Mucosa of stomach (tissue), 1 donor: ENCODE data around the gene CMIP.

Source experiments
- H3K27me3 ChIP-seq: one replicate; pipeline ENCODE4 v1.7.0; 2013; ENCODE audit warnings: mild to moderate bottlenecking, low read length; ENCODE audit not compliant: control insufficient read depth, insufficient read depth
- H3K36me3 ChIP-seq: one replicate; pipeline ENCODE4 v1.7.0; 2013; ENCODE audit warnings: low read length; ENCODE audit not compliant: control insufficient read depth, insufficient read depth
- H3K4me1 ChIP-seq: one replicate; pipeline ENCODE4 v1.7.0; 2013; ENCODE audit warnings: mild to moderate bottlenecking, low read length; ENCODE audit not compliant: control insufficient read depth, insufficient read depth
- H3K4me3 ChIP-seq: one replicate; pipeline ENCODE4 v1.7.0; 2013; ENCODE audit warnings: low read length
- H3K9ac ChIP-seq: one replicate; pipeline ENCODE4 v1.7.0; 2013; ENCODE audit warnings: mild to moderate bottlenecking, low read length, moderate library complexity
- H3K9me3 ChIP-seq: one replicate; pipeline ENCODE4 v1.7.0; 2013; ENCODE audit warnings: mild to moderate bottlenecking, low read length, moderate library complexity; ENCODE audit not compliant: control insufficient read depth
- donor health status: Pancreatic carcinoma.

CMIP gene

DNA sequence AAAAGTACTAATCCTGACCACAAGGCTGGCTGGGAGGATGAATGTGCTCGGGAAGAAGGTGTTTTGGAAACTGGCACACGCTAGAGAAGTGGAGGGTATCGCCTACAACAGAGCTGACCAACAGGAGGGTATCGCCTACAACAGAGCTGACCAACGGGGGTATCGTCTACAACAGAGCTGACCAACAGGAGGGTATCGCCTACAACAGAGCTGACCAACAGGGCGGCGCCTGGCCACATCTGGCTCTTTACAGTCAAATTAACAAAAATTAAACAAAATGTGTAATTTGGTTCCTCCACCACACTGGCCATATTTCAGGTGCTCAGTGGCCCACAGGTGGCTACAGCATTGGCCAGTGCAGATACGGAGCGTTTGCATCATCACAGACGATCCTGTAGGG, 153.5 kb downstream of the CMIP start:
- H3K9ac ChIP-seq, result no peak overlapping the region
- H3K4me3 ChIP-seq, result no peak overlapping the region
- H3K4me1 ChIP-seq, result peaks cover 39% of the 10 kb centered on the region
- H3K36me3 ChIP-seq, result no peaks in the 10 kb centered on the region
- H3K9me3 ChIP-seq, result no peaks in the 10 kb centered on the region
- H3K27me3 ChIP-seq, result no peaks in the 10 kb centered on the region

DNA sequence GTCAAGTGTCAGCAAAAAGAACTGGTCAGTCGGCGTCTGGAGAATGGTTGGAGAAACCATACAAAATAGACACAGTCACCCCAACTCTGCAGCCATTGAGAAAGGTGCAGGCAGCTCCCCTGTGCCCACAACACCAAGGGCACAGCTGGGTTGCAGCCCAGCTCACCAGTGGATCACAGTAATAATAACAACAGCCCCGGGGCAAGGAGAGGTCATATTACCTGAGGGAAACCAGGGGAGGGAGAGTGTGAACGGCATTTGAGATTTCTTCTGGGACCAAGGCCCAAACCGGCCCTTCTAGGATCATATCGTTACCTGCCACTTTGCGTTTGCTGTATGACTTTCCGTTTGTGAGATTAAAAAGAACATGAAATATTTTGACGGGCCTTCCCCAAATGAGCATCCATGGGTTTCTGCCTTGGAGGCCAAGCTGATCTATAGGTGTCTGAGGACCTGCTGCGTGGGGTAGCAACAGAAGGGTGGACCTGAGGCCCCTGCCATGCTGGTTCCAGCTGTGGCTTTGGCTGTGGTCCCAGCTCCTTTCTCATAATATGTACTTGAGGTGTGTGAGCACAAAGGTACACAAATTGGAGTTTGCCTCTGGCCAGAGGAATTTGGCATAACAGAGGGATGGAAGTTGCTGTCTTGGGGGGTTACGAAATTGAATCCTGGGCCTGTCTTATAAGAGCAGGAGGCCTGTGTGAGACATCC, 154.6 kb downstream of the CMIP start:
- Histone ChIP-seq H3K4me1 (peaks cover 36% of the 10 kb centered on the region), H3K9me3 (no peaks in the 10 kb centered on the region), H3K27me3 (no peaks in the 10 kb centered on the region), H3K4me3 (no peak overlapping the region), H3K9ac (no peak overlapping the region), H3K36me3 (no peaks in the 10 kb centered on the region)

DNA sequence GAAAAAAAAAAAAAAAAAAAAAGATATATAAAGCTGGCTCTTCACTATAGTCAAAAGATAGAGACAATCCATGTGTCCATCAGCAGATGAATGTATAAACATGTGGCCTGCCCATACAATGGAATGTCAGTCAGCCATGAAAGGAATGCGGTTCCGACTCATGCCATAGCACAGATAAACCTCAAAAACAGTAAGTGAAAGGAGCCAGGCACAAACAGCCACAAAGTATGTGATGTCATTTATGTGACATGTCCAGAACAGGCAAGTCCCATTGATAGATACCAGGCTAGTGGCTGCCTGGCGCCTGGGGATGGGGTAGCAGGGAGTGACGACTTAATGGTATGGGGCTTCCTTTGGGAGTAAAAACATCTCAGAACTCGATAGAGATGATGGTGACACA, 155.7 kb downstream of the CMIP start:
- peaks cover 40% of the 10 kb centered on the region for H3K4me1 ChIP-seq
- no peaks in the 10 kb centered on the region for H3K9me3 ChIP-seq
- no peaks in the 10 kb centered on the region for H3K36me3 ChIP-seq
- no peaks in the 10 kb centered on the region for H3K27me3 ChIP-seq
- no peak overlapping the region for H3K4me3 ChIP-seq
- H3K9ac ChIP-seq, result no peak overlapping the region

DNA sequence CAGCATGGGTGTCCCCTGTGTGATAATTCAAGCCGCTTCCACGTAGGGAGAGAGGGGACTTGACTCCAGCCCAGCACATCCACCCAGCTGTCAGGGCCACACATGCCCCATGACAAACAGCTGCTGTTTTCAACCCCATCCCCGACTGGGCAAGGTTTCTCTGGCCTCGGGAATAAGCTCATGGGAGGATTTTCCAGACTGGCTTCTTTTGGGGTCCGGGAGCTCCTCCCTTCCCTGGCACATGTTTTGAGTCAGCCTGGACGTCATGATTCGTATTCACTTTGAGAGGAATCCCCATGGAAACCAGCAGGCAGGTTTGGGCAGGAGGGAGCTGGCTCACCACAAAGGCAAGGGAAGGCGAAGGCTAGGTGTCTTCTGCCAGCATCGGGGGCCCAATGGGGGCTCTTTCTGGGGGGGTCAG, 156.4 kb downstream of the CMIP start:
- H3K4me3 ChIP-seq, result no peak overlapping the region
- no peaks in the 10 kb centered on the region for H3K36me3 ChIP-seq
- H3K27me3 ChIP-seq, result no peaks in the 10 kb centered on the region
- peaks cover 46% of the 10 kb centered on the region for H3K4me1 ChIP-seq
- H3K9ac ChIP-seq, result no peak overlapping the region
- no peaks in the 10 kb centered on the region for H3K9me3 ChIP-seq

DNA sequence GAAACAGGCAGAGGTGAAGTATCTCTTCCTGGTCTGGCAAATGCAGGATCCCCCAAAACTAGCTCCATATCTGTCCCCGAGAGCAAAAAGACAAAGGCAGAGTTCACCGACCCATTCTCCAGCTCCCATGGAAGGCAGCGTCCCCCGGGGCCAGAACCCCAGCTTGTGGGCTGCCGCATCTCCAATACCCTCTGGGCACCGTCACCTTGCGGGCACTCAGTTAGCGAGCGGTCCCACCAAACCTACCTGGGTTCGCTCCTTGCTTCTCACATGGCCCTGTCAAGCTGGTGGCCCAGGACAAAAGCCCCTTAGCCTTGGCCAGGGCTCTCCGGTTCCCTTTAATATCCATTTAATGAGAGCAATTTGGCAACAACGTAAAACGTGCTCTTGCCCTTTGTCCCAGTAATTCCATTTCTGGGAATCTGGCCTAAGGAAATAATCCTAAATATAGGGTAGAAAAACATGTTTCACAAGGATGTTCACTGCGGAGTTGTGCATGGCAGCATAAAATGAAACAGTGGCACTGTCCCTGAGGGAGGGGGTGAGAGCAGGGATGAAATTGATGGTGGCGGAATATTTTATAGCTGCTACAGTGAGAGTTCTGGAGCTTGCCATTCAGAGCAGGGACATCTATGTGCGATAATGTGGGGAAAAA, 157.1 kb downstream of the CMIP start:
- Histone ChIP-seq H3K4me1 (peaks cover 49% of the 10 kb centered on the region), H3K9me3 (no peaks in the 10 kb centered on the region), H3K27me3 (no peaks in the 10 kb centered on the region), H3K36me3 (no peaks in the 10 kb centered on the region), H3K9ac (no peak overlapping the region), H3K4me3 (no peak overlapping the region)

DNA sequence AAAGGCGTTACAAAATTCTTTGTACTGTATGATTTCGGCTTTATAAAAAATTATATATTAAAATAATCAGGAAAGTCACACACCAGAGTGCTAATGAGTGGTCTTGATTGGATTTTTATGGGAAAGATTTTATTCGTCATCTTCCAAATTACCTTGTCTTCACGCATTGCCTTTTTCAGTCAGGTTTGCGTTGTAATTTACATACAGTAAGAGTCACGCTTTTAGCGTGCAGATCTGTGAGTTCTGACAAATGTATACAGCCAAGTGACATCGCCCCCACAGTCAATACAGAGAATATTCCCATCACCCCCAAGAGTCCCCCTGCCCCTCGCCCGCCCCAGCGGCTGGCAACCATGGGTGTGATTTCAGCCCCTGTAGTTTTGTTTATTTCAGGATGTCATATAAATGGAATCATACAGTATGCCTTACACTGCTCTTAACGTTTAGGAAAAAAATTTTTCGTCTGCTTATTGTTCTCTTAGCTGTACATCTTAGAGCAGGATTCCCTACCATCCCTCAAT, 157.7 kb downstream of the CMIP start:
- Histone ChIP-seq H3K27me3 (no peaks in the 10 kb centered on the region), H3K9me3 (no peaks in the 10 kb centered on the region), H3K4me1 (peaks cover 48% of the 10 kb centered on the region), H3K9ac (no peak overlapping the region), H3K36me3 (no peaks in the 10 kb centered on the region), H3K4me3 (no peak overlapping the region)

DNA sequence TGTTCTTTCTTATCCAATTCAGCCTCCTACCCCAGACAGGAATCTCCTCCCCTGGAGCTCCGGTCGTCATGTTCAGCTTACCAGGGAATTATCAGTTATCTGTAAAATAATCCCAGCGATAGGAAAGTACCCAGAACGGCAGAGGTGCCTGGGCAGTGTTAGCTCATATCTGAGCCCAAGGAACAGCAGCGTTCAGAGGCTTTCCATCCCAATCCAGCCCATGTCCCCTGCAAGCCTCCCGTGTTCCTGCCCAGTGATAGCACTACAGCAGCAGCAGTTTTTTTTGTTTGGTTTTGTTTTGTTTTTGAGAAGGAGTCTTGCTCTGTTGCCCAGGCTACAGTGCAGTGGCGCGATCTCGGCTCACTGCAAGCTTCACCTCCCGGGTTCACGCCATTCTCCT, 158.2 kb downstream of the CMIP start:
- Histone ChIP-seq H3K4me3 (no peak overlapping the region), H3K9ac (no peak overlapping the region), H3K9me3 (no peaks in the 10 kb centered on the region), H3K27me3 (no peaks in the 10 kb centered on the region), H3K36me3 (no peaks in the 10 kb centered on the region), H3K4me1 (peaks cover 47% of the 10 kb centered on the region)

DNA sequence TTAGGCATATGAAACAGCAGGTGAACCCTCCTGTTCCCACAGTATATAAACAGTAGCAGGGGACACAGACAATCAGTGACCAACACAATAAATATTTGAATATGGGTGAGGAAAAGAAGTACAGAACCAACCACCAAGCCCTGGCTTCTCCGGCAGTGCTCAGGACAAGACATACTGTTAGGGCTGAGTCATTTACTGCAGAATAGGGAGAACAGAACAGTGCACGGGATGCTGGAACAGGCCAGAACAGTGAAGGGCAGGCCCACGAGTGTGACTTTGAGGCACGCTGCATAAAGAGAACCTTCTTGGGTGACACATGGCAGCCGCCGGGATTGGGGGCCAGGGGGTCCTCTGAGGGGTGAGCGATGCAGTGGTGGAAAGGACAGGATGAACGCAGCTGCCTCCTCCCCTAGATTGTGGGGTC, 160.4 kb downstream of the CMIP start:
- peaks cover 44% of the 10 kb centered on the region for H3K4me1 ChIP-seq
- H3K27me3 ChIP-seq, result no peaks in the 10 kb centered on the region

DNA sequence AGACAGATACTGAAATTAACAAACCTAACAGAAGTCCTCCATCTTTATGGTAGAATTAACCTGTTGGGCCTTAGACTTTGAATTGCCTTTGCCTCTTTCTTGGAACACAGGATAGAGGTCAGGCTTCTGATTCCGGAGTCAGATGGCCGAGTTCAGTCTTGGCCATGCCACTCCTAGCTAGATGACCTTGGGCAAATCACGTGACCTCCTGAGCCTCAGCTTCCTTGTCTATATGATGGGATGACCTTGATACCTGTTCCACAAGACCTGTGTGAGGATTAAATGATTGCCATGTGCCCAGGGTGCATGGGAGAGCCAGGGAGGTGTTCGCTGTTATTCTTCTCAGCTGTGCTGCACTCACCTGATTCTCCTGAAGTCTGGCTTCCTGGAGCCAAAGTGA, 161.4 kb downstream of the CMIP start:
- H3K4me1 ChIP-seq, result peaks cover 43% of the 10 kb centered on the region
- no peak overlapping the region for H3K4me3 ChIP-seq
- no peaks in the 10 kb centered on the region for H3K9me3 ChIP-seq

More for the DNA sequence above, 160.4 kb downstream of the CMIP start:
- no peak overlapping the region for H3K4me3 ChIP-seq
- H3K9ac ChIP-seq, result no peak overlapping the region
- no peaks in the 10 kb centered on the region for H3K36me3 ChIP-seq
- no peaks in the 10 kb centered on the region for H3K9me3 ChIP-seq

DNA sequence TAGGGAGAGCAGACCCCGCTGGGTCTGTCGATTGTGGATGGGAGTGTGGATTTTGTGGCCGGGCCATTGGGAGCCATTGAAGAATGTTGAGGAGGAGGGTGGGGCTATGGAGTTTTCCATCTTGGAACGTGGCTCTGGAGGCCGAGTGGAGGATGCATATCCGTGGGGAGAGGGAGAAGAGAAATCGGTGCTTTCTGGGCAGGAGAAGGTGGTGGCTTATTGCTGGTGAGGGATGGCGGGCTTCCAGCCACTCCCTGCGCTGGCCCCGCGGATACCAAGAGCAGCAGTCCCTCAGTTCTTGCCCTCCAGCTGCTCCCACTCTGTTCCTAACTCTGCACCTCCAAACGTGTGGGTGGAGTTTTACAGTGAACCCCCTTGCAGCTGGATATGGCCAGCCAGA, 162.4 kb downstream of the CMIP start:
- H3K4me1 ChIP-seq, result peaks cover 41% of the 10 kb centered on the region
- no peaks in the 10 kb centered on the region for H3K27me3 ChIP-seq
- no peak overlapping the region for H3K4me3 ChIP-seq
- no peaks in the 10 kb centered on the region for H3K9me3 ChIP-seq
- H3K9ac ChIP-seq, result no peak overlapping the region
- no peaks in the 10 kb centered on the region for H3K36me3 ChIP-seq

More for the DNA sequence above, 161.4 kb downstream of the CMIP start:
- Histone ChIP-seq H3K27me3 (no peaks in the 10 kb centered on the region), H3K36me3 (no peaks in the 10 kb centered on the region), H3K9ac (no peak overlapping the region)

DNA sequence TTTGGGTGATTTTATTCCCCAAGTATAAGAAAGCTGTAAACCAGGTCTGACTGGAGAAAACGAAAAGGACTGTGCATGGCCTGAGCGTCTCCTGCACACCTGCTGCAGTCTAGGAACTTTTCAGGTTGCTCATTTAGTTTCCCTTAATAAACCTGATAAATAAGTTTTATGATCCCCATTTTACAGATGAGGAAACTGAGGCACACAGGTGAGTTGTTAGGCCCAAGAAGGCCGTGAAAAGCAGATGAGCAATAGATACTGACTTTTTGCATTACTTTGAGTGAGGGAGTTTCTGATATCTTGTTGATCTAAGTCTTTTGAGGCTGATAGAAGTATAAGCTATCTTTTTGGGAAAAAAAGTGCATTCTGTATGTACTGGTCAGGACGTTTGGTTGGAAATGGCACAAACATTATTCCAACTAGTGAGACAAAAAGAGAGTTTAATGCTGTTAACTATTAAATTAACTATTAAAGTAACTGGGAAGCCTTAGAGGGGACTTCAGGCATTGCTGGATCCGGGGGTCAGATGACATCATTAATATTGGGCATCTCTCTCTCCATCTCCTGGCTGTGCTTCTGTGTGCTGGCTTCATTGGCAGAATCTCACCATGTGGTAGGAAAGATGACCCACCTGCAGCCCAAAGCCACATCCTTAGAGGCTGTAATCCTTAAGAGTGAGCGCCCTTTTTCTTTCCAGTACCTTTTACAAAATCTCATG, 163.4 kb downstream of the CMIP start:
- no peaks in the 10 kb centered on the region for H3K9me3 ChIP-seq

More for the DNA sequence above, 163.4 kb downstream of the CMIP start:
- no peak overlapping the region for H3K9ac ChIP-seq
- H3K36me3 ChIP-seq, result no peaks in the 10 kb centered on the region
- H3K27me3 ChIP-seq, result no peaks in the 10 kb centered on the region
- peaks cover 47% of the 10 kb centered on the region for H3K4me1 ChIP-seq
- no peak overlapping the region for H3K4me3 ChIP-seq
